Transverse colon (tissue), 4 donors: ENCODE data around the gene TCHP. TPM values are rescaled to one million over a fixed set of nuclear protein-coding genes. Genes with fewer than 3 reads are reported as not detected.

Source experiments
- DNase-seq: peaks from one replicate; pipeline ENCODE4 v3.0.0-alpha.2; 2019
- H3K27ac ChIP-seq, 4 donors: fragments of 200-600 bp; sonication (generic); 2 replicates each; pipeline ENCODE4 v1.5.1; 2016 to 2018; ENCODE audit warnings: inconsistent platforms in 4 of 4
- H3K27me3 ChIP-seq: fragments of 200-600 bp; sonication (generic); 2 replicates; pipeline ENCODE4 v1.5.1; 2017; ENCODE audit warnings: inconsistent platforms
- H3K36me3 ChIP-seq, 4 donors: fragments of 200-600 bp; sonication (generic); 2 replicates each; pipeline ENCODE4 v1.5.1; 2017 to 2019; ENCODE audit warnings: inconsistent platforms in 4 of 4
- H3K4me1 ChIP-seq, 4 donors: fragments of 200-600 bp; sonication (generic); 2 replicates each; pipeline ENCODE4 v1.5.1; 2017 to 2020; ENCODE audit warnings: inconsistent platforms in 4 of 4
- H3K4me3 ChIP-seq, 4 donors: fragments of 200-600 bp; sonication (generic); 1 replicate in 1 of 4; 2 replicates in 3 of 4; pipeline versions ENCODE4 v1.5.1 to v1.6.1; 2017 to 2019; ENCODE audit warnings: inconsistent platforms in 4 of 4
- H3K9me3 ChIP-seq, 2 donors: fragments of 200-600 bp; sonication (generic); 2 replicates each; pipeline ENCODE4 v1.5.1; 2017 to 2019; ENCODE audit warnings: inconsistent platforms in 2 of 2
- EP300 ChIP-seq: sonication (generic); formaldehyde crosslinking; IDR thresholded peaks from one replicate; pipeline ENCODE4 v1.6.1; 2017; ENCODE audit warnings: antibody characterized with exemption, low read depth
- POLR2A ChIP-seq: fragments of 450-650 bp; IDR thresholded peaks from one replicate; pipeline ENCODE4 v1.6.1; 2016; ENCODE audit warnings: antibody characterized with exemption, mild to moderate bottlenecking, moderate library complexity
- POLR2AphosphoS5 ChIP-seq, 3 donors: sonication (generic); formaldehyde crosslinking; IDR thresholded peaks; one replicate each; pipeline ENCODE4 v1.6.1; 2016; ENCODE audit warnings: antibody characterized with exemption in 3 of 3
- WGBS, 2 donors: methylation state at CpG; one replicate each; pipeline ENCODE4 v1.1.5; 2018; ENCODE audit warnings: low coverage in 1 of 2; 5-methylcytosine and 5-hydroxymethylcytosine counted together
- in situ Hi-C, 4 donors: fragments of 200-750 bp; cut with MboI; loops; one replicate each; pipeline versions ENCODE4 v1.15.0 to v1.15.1; 2017; ENCODE audit warnings: low sequenced_read_pairs in 3 of 4, low pct_ligation_motif_present in 1 of 4, low pct_unique_long_range_greater_than_20kb in 1 of 4
- intact Hi-C: fragments of 100-400 bp; cut with DNase I; formaldehyde crosslinking; loops from one replicate; pipeline ENCODE4 v1.15.1; 2023; ENCODE audit warnings: low total_unique reads
- small RNA-seq, 4 donors: library from RNA; depleted of rRNA; stranded (forward); fragments of <200 nt; gene quantifications; one replicate each; pipeline ENCODE3, GENCODE V24; 2016
- total RNA-seq, 4 donors: library from RNA; depleted of rRNA; stranded (reverse); fragments of >200 nt; gene quantifications; one replicate each; pipeline ENCODE4 v1.1.0, GENCODE V29; 2016
- TF ChIP-seq, protein P1 (sequence below), 5 experiments: fragments of 200-600 bp in 3 of 5; fragments of 450-650 bp in 2 of 5; sonication (generic) in 3 of 5; IDR thresholded peaks; 1 replicate in 2 of 5; 2 replicates in 3 of 5; pipeline ENCODE4 v1.5.1; 2016 to 2017; ENCODE audit warnings: antibody characterized with exemption in 5 of 5, inconsistent platforms in 3 of 5, mild to moderate bottlenecking in 2 of 5, moderate library complexity in 1 of 5

Gene TCHP
- total RNA-seq, 4 donors from 2014 or later, result 27.5 to 54.7 (median 30.7) TPM

DNA sequence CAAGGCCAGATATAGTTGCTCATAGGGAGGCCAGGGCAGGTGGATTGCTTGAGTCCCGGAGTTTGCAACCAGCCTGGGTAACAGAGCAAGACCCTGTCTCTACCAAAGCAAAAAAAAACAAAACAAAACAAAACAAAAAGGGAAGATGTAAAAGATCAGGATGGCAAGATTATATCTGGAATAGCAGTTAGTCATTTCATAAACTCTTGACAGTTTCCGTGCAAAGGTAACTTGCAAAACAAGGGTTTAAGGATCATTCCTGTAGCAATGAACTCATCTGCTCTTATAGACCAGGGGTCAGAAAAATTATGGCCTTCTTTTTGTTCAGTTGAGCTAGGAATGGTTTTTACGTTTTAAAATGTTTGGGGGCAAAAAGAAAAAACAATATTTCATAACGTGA, 66.5 kb downstream of the TCHP start:
- TF ChIP-seq, protein P1, sequence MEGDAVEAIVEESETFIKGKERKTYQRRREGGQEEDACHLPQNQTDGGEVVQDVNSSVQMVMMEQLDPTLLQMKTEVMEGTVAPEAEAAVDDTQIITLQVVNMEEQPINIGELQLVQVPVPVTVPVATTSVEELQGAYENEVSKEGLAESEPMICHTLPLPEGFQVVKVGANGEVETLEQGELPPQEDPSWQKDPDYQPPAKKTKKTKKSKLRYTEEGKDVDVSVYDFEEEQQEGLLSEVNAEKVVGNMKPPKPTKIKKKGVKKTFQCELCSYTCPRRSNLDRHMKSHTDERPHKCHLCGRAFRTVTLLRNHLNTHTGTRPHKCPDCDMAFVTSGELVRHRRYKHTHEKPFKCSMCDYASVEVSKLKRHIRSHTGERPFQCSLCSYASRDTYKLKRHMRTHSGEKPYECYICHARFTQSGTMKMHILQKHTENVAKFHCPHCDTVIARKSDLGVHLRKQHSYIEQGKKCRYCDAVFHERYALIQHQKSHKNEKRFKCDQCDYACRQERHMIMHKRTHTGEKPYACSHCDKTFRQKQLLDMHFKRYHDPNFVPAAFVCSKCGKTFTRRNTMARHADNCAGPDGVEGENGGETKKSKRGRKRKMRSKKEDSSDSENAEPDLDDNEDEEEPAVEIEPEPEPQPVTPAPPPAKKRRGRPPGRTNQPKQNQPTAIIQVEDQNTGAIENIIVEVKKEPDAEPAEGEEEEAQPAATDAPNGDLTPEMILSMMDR (IDR thresholded peaks at IDR 0.05), result no peak
- TF ChIP-seq POLR2AphosphoS5 (IDR thresholded peaks at IDR 0.05) (no peak), EP300 (no peak), POLR2A (no peak)
- no peak overlapping the region for H3K27ac ChIP-seq
- intact Hi-C loops (no loop called here), in situ Hi-C loops (no loop called here)
- peaks cover 0 to 28% (median 12%) of the 10 kb centered on the region in 4 donors for H3K4me1 ChIP-seq
- H3K9me3 ChIP-seq, result no peaks in the 10 kb centered on the region
- no peak for DNase-seq
- WGBS, 2 donors, result 81 to 95% methylated on average over 4 of the region's 4 CpGs
- H3K36me3 ChIP-seq, result peaks cover 0 to 40% (median 14%) of the 10 kb centered on the region in 4 donors
- H3K27me3 ChIP-seq, result no peaks in the 10 kb centered on the region
- no peak overlapping the region for H3K4me3 ChIP-seq

DNA sequence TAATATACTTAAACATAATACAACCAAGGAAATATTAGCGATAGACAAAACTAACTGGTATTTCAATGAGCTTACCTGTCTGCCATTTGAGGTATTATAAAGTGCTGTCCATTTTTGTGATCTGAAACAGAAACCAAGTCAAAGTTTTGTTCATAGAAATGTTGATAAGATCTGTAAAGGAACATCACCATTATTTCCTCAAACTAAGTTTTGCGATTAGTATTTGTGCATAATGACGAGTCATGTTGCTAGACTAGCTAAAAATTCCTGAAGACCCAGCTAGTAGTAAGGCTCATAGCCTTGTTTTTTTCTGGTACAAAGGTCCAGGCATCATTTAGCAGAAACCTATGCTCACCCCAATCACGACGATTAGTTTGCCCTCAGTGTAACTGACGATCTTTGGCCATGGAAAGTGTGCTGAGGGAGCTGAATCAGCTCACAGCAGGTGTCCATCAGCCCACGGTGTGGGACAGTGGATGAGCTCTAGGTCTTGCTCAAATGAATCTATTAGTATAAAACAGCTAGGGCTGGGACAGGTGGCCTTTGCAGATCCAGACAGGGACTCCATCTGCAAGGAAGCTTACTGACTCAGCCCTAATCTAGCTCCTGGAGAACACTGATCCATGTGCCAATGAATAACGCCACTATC, 67.4 kb downstream of the TCHP start:
- Histone ChIP-seq H3K27me3 (no peaks in the 10 kb centered on the region), H3K27ac (peak overlapping the region in 2 of 4 donors; percentile 3 to 13), H3K4me1 (peaks cover 0 to 25% (median 12%) of the 10 kb centered on the region in 4 donors), H3K4me3 (no peak overlapping the region), H3K36me3 (peaks cover 0 to 40% (median 14%) of the 10 kb centered on the region in 4 donors), H3K9me3 (no peaks in the 10 kb centered on the region)
- intact Hi-C loops (no loop called here), in situ Hi-C loops (no loop called here)
- WGBS, 2 donors, result 66 to 73% methylated on average over 4 to 8 of the region's 8 CpGs
- no peak for DNase-seq
- TF ChIP-seq POLR2AphosphoS5 (IDR thresholded peaks at IDR 0.05) (no peak), EP300 (no peak), POLR2A (no peak)

Small RNA genes within 50 kb of the gene (small RNA-seq; reads per million reads assigned to genes)
- 0 to 0.53 (median 0) reads per million in 4 donors for gene RN7SL441P

Other genes with a start within 250 kb of the TCHP start
- 1 to 10 TPM; 1.4 to 3.0 (median 1.8) TPM for gene FAM222A, start 186.4 kb upstream of the TCHP start, total RNA-seq
- under 1 TPM in 1 of 4 donors, not detected in 3; 0.27 TPM for gene TRPV4, start 66.9 kb upstream of the TCHP start, total RNA-seq
- gene GLTP, start 19.7 kb upstream of the TCHP start, total RNA-seq, result 100 to 1,000 TPM in 3 of 4 donors, 10 to 100 TPM in 1; 35.6 to 287 (median 167) TPM
- gene GIT2, start 96.1 kb downstream of the TCHP start, total RNA-seq, result 10 to 100 TPM; 25.3 to 64.0 (median 44.0) TPM
- gene ANKRD13A, start 99.2 kb downstream of the TCHP start, total RNA-seq, result 100 to 1,000 TPM in 3 of 4 donors, 10 to 100 TPM in 1; 96.1 to 189 (median 115) TPM
- gene C12orf76, start 148.2 kb downstream of the TCHP start, total RNA-seq, result 10 to 100 TPM in 2 of 4 donors, 1 to 10 TPM in 1, not detected in 1; 9.3 to 11.0 (median 10.1) TPM
- gene IFT81, start 224.1 kb downstream of the TCHP start, total RNA-seq, result 10 to 100 TPM in 1 of 4 donors, 1 to 10 TPM in 3; 2.6 to 14.8 (median 6.4) TPM